ENCODE measurements around the gene MMP14. TPM values are rescaled to one million over a fixed set of nuclear protein-coding genes. Genes with fewer than 3 reads are reported as not detected.
"Not testable (repeated sequence)": the region's sequence is repeated elsewhere in the genome, so short reads cannot be mapped to it uniquely, and the experiment has no call there.

Gene MMP14
- total and polyA plus RNA-seq, 7 experiments from 2014 or later = 1.8 to 6.6 (median 2.0) TPM; not detected in 2

- H3K4me1 ChIP-seq (ENCODE audit: control insufficient read depth in 2 of 2, insufficient read depth in 2 of 2, low read length in 2 of 2) = peaks cover 0 to 17% of the 10 kb centered on the region in 2 donors
- no peaks in the 10 kb centered on the region for H3K27me3 ChIP-seq (ENCODE audit: control insufficient read depth in 2 of 2, insufficient read depth in 2 of 2, low read length in 2 of 2)
- Mint-ChIP-seq H3K27me3 (peaks cover 0 to 16% (median 4%) of the 10 kb centered on the region in 5 donors), H3K4me1 (peaks cover 6 to 37% (median 24%) of the 10 kb centered on the region in 7 donors), H3K36me3 (no peaks in the 10 kb centered on the region), H3K4me3 (peak overlapping the region in 4 of 10 donors; percentile 8 to 51 (median 14)), H3K27ac (peak overlapping the region in 1 of 9 donors; percentile 45), H3K9me3 (no peaks in the 10 kb centered on the region)
- intact Hi-C loops (cut with micrococcal nuclease) = loop anchor here (2.0 to 10.0 kb wide), 4 partner anchors 109 to 265 kb away; partner anchors contain the start of gene CDH24 (in 1 of the 2)
- H3K27ac ChIP-seq (ENCODE audit: low read depth, low read length) = no peak overlapping the region
- ChIA-PET POLR2A (no interaction called here), CTCF (interaction anchor here (0.7 to 7.7 kb wide), 5 partner anchors 32 to 78 kb away, joined by 3 to 143 read pairs (median 8); no protein-coding TSS in a partner anchor)
- DNase-seq (no peak), ATAC-seq (no peak)
- H3K4me3 ChIP-seq (ENCODE audit: low read length) = no peak overlapping the region
- no peaks in the 10 kb centered on the region for H3K36me3 ChIP-seq (ENCODE audit: control insufficient read depth in 2 of 3, insufficient read depth in 3 of 3, low read length in 3 of 3)
- H3K9me3 ChIP-seq (ENCODE audit: control insufficient read depth in 2 of 3, low read length in 3 of 3) = no peaks in the 10 kb centered on the region
These were observed 15.0 kb upstream of the MMP14 start for GRCh38 chr14:22821193-22822015.

DNA sequence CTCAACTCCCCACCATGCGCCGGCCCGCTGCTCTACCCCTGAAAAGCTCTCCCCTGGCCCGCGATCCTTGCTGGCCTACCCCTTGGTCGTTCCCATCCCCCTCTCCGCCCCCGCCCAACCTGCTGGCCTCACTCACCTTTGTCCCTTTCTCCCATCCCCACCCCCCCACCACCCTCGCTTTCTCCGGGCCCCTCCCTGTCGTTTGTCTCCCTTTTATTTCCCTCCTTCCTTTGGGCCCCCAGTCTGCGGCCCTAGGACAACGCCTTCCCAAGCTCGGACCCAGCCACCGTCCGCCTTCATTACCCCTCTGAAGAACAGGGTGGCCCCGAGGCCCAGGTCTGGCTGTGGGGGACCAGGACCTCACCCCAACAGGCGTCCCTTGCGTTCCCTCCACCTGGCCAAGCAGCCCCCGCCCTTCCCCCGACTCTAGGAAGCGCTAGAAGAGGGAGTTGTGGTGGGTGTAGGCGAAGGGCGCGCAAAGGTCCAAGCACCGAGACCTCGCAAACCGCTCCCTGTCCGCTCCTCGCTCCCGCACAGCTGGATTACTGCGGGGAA lies 14.3 kb upstream of the MMP14 start:
- Mint-ChIP-seq H3K27ac (no peak overlapping the region), H3K4me3 (peak overlapping the region in 9 of 10 donors; percentile 8 to 75 (median 56)), H3K36me3 (no peaks in the 10 kb centered on the region), H3K27me3 (peaks cover 0 to 16% (median 4%) of the 10 kb centered on the region in 5 donors), H3K9me3 (no peaks in the 10 kb centered on the region), H3K4me1 (peaks cover 6 to 37% (median 24%) of the 10 kb centered on the region in 7 donors)
- H3K4me1 ChIP-seq (ENCODE audit: control insufficient read depth in 2 of 2, insufficient read depth in 2 of 2, low read length in 2 of 2) = peaks cover 0 to 17% of the 10 kb centered on the region in 2 donors
- H3K27ac ChIP-seq (ENCODE audit: low read depth, low read length) = no peak overlapping the region
- H3K27me3 ChIP-seq (ENCODE audit: control insufficient read depth in 2 of 2, insufficient read depth in 2 of 2, low read length in 2 of 2) = no peaks in the 10 kb centered on the region
- no peak overlapping the region for H3K4me3 ChIP-seq (ENCODE audit: low read length)
- intact Hi-C loops (cut with micrococcal nuclease) = loop anchor here (2.0 to 10.0 kb wide), 4 partner anchors 110 to 265 kb away; partner anchors contain the start of gene CDH24 (in 1 of the 2)
- H3K36me3 ChIP-seq (ENCODE audit: control insufficient read depth in 2 of 3, insufficient read depth in 3 of 3, low read length in 3 of 3) = no peaks in the 10 kb centered on the region
- H3K9me3 ChIP-seq (ENCODE audit: control insufficient read depth in 2 of 3, low read length in 3 of 3) = no peaks in the 10 kb centered on the region
- ATAC-seq (no peak), DNase-seq (no peak)
- ChIA-PET POLR2A (interaction anchor here (0.7 to 5.0 kb wide), 5 partner anchors 12 to 265 kb away, joined by 3 to 18 read pairs (median 5); partner anchors contain the start of gene LRP10), CTCF (interaction anchor here (0.5 to 7.7 kb wide), 22 partner anchors 13 to 909 kb away, joined by 3 to 143 read pairs (median 5); partner anchors contain the start of genes AJUBA, PRMT5 and RBM23)

DNA sequence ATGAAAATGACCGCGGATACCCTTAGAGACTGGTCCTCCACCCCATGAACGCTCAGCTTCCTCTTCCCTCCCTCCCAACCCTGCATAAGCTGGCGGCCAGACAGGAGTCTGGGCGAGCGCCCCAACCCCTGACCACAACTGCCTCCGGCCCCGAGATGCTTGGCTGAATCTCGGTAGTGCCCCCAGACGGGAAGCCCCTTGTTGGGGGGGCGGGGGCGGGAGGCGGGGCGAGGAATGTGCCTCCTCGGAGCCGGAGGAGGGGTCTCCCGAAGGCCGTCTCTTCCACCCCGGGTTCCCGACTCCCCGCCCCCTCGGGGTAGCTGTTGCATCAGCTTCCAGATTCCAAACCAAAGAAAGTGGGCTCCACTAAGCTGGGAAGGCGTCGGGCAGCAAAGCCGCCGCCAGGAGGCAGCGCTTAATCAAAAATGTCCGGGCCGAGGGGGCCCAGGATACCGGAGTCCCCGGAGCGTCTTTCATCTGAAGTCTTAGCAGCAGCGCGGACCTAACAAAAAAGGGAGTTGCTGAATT lies 13.8 kb upstream of the MMP14 start:
- ChIA-PET POLR2A (interaction anchor here (0.7 to 5.0 kb wide), 10 partner anchors 11 to 266 kb away, joined by 3 to 18 read pairs (median 5); partner anchors contain the start of gene LRP10), CTCF (interaction anchor here (0.5 to 7.7 kb wide), 30 partner anchors 11 to 910 kb away, joined by 3 to 143 read pairs (median 5); partner anchors contain the start of genes AJUBA, DAD1, PRMT5 and RBM23)
- Mint-ChIP-seq H3K9me3 (no peaks in the 10 kb centered on the region), H3K27me3 (peaks cover 0 to 16% (median 4%) of the 10 kb centered on the region in 5 donors), H3K4me3 (peak overlapping the region; percentile 47 to 78 (median 66)), H3K36me3 (no peaks in the 10 kb centered on the region), H3K27ac (peak overlapping the region in 3 of 9 donors; percentile 11 to 36 (median 22)), H3K4me1 (peaks cover 6 to 37% (median 24%) of the 10 kb centered on the region in 7 donors)
- intact Hi-C loops (cut with micrococcal nuclease) = loop anchor here (1.0 to 10.0 kb wide), 10 partner anchors 31 to 266 kb away; partner anchors contain the start of genes AJUBA (in 1 of the 2) and CDH24 (in 1 of the 2)
- Histone ChIP-seq H3K27ac (ENCODE audit: low read depth, low read length) (no peak overlapping the region), H3K36me3 (ENCODE audit: control insufficient read depth in 2 of 3, insufficient read depth in 3 of 3, low read length in 3 of 3) (no peaks in the 10 kb centered on the region), H3K4me3 (ENCODE audit: low read length) (peak overlapping the region; percentile 38), H3K27me3 (ENCODE audit: control insufficient read depth in 2 of 2, insufficient read depth in 2 of 2, low read length in 2 of 2) (no peaks in the 10 kb centered on the region), H3K4me1 (ENCODE audit: control insufficient read depth in 2 of 2, insufficient read depth in 2 of 2, low read length in 2 of 2) (peaks cover 0 to 17% of the 10 kb centered on the region in 2 donors), H3K9me3 (ENCODE audit: control insufficient read depth in 2 of 3, low read length in 3 of 3) (no peaks in the 10 kb centered on the region)
- peak; percentile 50 to 71 (median 65) for DNase-seq
- peak; percentile 83 for ATAC-seq

DNA sequence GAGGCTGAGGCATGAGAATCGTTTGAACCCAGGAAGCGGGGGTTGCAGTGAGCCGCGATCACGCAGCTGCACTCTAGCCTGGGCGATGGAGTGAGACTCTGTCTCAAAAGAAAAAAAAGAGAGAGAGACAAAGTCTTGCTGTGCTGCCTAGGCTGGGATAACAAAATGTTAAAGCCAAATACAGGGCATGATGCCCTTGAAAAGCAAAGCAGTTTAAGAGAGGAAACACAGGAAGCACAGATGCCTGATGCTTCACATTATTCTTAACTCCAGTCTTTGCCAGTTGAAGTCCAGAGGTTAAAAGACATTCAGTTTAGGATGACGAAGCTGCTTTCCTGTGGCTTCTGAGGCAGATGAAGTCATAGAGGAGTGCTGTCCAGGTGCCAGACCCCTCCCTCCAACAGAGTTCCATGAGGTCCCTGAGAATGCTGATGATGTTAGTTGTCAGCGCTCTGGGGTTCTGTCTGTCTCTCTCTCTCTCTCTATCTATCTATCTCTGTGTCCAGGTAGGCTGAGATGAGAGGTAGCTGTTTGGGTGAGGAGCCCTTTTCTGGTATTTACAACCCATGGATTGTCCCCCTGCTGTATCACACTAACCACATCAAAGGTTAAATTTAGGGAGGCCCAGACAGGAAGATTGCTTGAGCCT lies 11.6 kb upstream of the MMP14 start:
- Mint-ChIP-seq H3K36me3 (peaks cover 0 to 9% (median 0%) of the 10 kb centered on the region in 5 donors), H3K27ac (peak overlapping the region in 3 of 9 donors; percentile 52 to 69 (median 62)), H3K27me3 (peaks cover 0 to 18% (median 4%) of the 10 kb centered on the region in 5 donors), H3K9me3 (peaks cover 0 to 4% (median 0%) of the 10 kb centered on the region in 11 donors), H3K4me3 (peak overlapping the region in 7 of 10 donors; percentile 25 to 54 (median 37)), H3K4me1 (peaks cover 10 to 35% (median 30%) of the 10 kb centered on the region in 7 donors)
- Histone ChIP-seq H3K4me1 (ENCODE audit: control insufficient read depth in 2 of 2, insufficient read depth in 2 of 2, low read length in 2 of 2) (peaks cover 5 to 23% of the 10 kb centered on the region in 2 donors), H3K9me3 (ENCODE audit: control insufficient read depth in 2 of 3, low read length in 3 of 3) (no peaks in the 10 kb centered on the region), H3K4me3 (ENCODE audit: low read length) (no peak overlapping the region), H3K27ac (ENCODE audit: low read depth, low read length) (no peak overlapping the region), H3K27me3 (ENCODE audit: control insufficient read depth in 2 of 2, insufficient read depth in 2 of 2, low read length in 2 of 2) (no peaks in the 10 kb centered on the region), H3K36me3 (ENCODE audit: control insufficient read depth in 2 of 3, insufficient read depth in 3 of 3, low read length in 3 of 3) (peaks cover 0 to 2% (median 0%) of the 10 kb centered on the region in 3 experiments)
- DNase-seq (peak in 3 of 9 donors; percentile 12 to 22 (median 20)), ATAC-seq (no peak)
- CTCF ChIA-PET = interaction anchor here (0.7 to 7.7 kb wide), 8 partner anchors 10 to 254 kb away, joined by 3 to 143 read pairs (median 4); partner anchors contain the start of gene RBM23
- POLR2A ChIA-PET = interaction anchor here (0.7 to 5.0 kb wide), 8 partner anchors 30 to 938 kb away, joined by 3 to 18 read pairs (median 6); partner anchors contain the start of genes LRP10, OXA1L and REM2
- intact Hi-C loops (cut with micrococcal nuclease) = loop anchor here (5.0 to 10.0 kb wide), 4 partner anchors 62 to 238 kb away; partner anchors contain the start of genes CDH24 (in 1 of the 2) and DAD1 (in 1 of the 2)

GRCh38 chr14:22829076-22829660 lies 7.2 kb upstream of the MMP14 start:
- not testable (repeated sequence) for H3K9me3 Mint-ChIP-seq; H3K9me3 ChIP-seq (ENCODE audit: control insufficient read depth in 2 of 3, low read length in 3 of 3); H3K27me3 ChIP-seq (ENCODE audit: control insufficient read depth in 2 of 2, insufficient read depth in 2 of 2, low read length in 2 of 2); DNase-seq; ATAC-seq; H3K27me3 Mint-ChIP-seq
- H3K27ac ChIP-seq (ENCODE audit: low read depth, low read length) = peak overlapping the region; percentile 95
- peak overlapping the region; percentile 74 to 94 (median 91) for H3K4me3 Mint-ChIP-seq
- peaks cover 3 to 21% (median 3%) of the 10 kb centered on the region in 3 experiments for H3K36me3 ChIP-seq (ENCODE audit: control insufficient read depth in 2 of 3, insufficient read depth in 3 of 3, low read length in 3 of 3)
- ChIA-PET CTCF (interaction anchor here (0.6 to 1.4 kb wide), 3 partner anchors 24 to 71 kb away, joined by 3 to 5 read pairs (median 3); no protein-coding TSS in a partner anchor), POLR2A (interaction anchor here (0.6 to 2.5 kb wide), 9 partner anchors 41 to 272 kb away, joined by 3 to 14 read pairs (median 5); partner anchors contain the start of genes DAD1, HAUS4 and PRMT5)
- peaks cover 11 to 27% of the 10 kb centered on the region in 2 donors for H3K4me1 ChIP-seq (ENCODE audit: control insufficient read depth in 2 of 2, insufficient read depth in 2 of 2, low read length in 2 of 2)
- intact Hi-C loops (cut with micrococcal nuclease) = loop anchor here (1.0 to 10.0 kb wide), 10 partner anchors 8 to 242 kb away; partner anchors contain the start of genes DAD1 (in 2 of the 2), LRP10 (in 2 of the 2), OXA1L (in 2 of the 2) and PRMT5 (in 2 of the 2)
- peak overlapping the region; percentile 91 to 99 (median 97) for H3K27ac Mint-ChIP-seq
- H3K4me1 Mint-ChIP-seq = peaks cover 13 to 46% (median 39%) of the 10 kb centered on the region in 7 donors
- peak overlapping the region; percentile 99 for H3K4me3 ChIP-seq (ENCODE audit: low read length)
- peaks cover 0 to 22% (median 9%) of the 10 kb centered on the region in 5 donors for H3K36me3 Mint-ChIP-seq
